GM23338 (cell line): ENCODE data around the gene RBP2. TPM values are rescaled to one million over a fixed set of nuclear protein-coding genes. Genes with fewer than 3 reads are reported as not detected.

Experiments
- ATAC-seq: fragments of 200-7000 bp; cut with Tn5 transposase; 3 replicates; pipeline ENCODE4 v1.9.1; 2020
- DNase-seq: peaks from one replicate; pipeline ENCODE4 v3.0.0-alpha.2; 2015; ENCODE audit warnings: low spot score
- H2AFZ ChIP-seq: fragments of 200-600 bp; sonication (generic); 2 replicates; pipeline ENCODE4 v1.8.0; 2016; ENCODE audit warnings: antibody characterized with exemption, mild to moderate bottlenecking, moderate library complexity
- H3F3A ChIP-seq: fragments of 200-600 bp; sonication (generic); replicated peaks from 2 replicates; pipeline ENCODE4 v1.8.0; 2017; ENCODE audit warnings: antibody characterized with exemption, mixed run types, low read depth
- H3K27ac ChIP-seq: fragments of 200-600 bp; sonication (generic); 2 replicates; pipeline ENCODE4 v1.6.1; 2016; ENCODE audit warnings: low read depth
- H3K27me3 ChIP-seq: fragments of 200-600 bp; sonication (generic); 2 replicates; pipeline ENCODE4 v1.8.0; 2016; ENCODE audit warnings: mild to moderate bottlenecking, mixed run types, moderate library complexity; ENCODE audit not compliant: insufficient read depth
- H3K36me3 ChIP-seq: fragments of 200-600 bp; sonication (generic); 2 replicates; pipeline ENCODE4 v1.8.0; 2016; ENCODE audit warnings: mild to moderate bottlenecking; ENCODE audit not compliant: insufficient read depth
- H3K4me1 ChIP-seq: fragments of 200-600 bp; sonication (generic); 2 replicates; pipeline ENCODE4 v1.8.0; 2016; ENCODE audit warnings: mild to moderate bottlenecking, moderate library complexity; ENCODE audit not compliant: insufficient read depth
- H3K4me2 ChIP-seq: fragments of 200-600 bp; sonication (generic); 2 replicates; pipeline ENCODE4 v1.7.1; 2017; ENCODE audit warnings: mixed run types
- H3K4me3 ChIP-seq: fragments of 200-600 bp; sonication (generic); 2 replicates; pipeline ENCODE4 v1.6.1; 2016; ENCODE audit warnings: mixed run types
- H3K79me2 ChIP-seq: fragments of 200-600 bp; sonication (generic); replicated peaks from 2 replicates; pipeline ENCODE4 v1.8.0; 2017; ENCODE audit warnings: mild to moderate bottlenecking; ENCODE audit not compliant: insufficient read depth
- H3K9me2 ChIP-seq: fragments of 200-600 bp; sonication (generic); 2 replicates; pipeline ENCODE4 v1.8.0; 2017; ENCODE audit not compliant: insufficient read depth
- H4K20me1 ChIP-seq: fragments of 200-600 bp; sonication (generic); replicated peaks from 2 replicates; pipeline ENCODE4 v1.8.0; 2017; ENCODE audit warnings: mild to moderate bottlenecking; ENCODE audit not compliant: insufficient read depth
- H3K27ac Mint-ChIP-seq: 2 replicates; pipeline ENCODE4 v1.8.0; 2020; ENCODE audit warnings: inconsistent platforms, mild to moderate bottlenecking, moderate library complexity, mixed read lengths
- H3K27me3 Mint-ChIP-seq: 3 replicates; pipeline ENCODE4 v1.8.0; 2022; ENCODE audit warnings: low read depth, mild to moderate bottlenecking, moderate library complexity, mixed read lengths, inconsistent platforms; ENCODE audit not compliant: insufficient read depth, poor library complexity
- H3K36me3 Mint-ChIP-seq: 3 replicates; pipeline ENCODE4 v1.8.0; 2021; ENCODE audit warnings: low read depth, mild to moderate bottlenecking, inconsistent platforms, moderate library complexity, mixed read lengths
- H3K4me1 Mint-ChIP-seq: 3 replicates; pipeline ENCODE4 v1.8.0; 2020; ENCODE audit warnings: mild to moderate bottlenecking, inconsistent platforms, mixed read lengths
- H3K4me3 Mint-ChIP-seq: 3 replicates; pipeline ENCODE4 v1.8.0; 2021; ENCODE audit warnings: moderate library complexity, mild to moderate bottlenecking, inconsistent platforms, mixed read lengths
- H3K9me3 Mint-ChIP-seq: 3 replicates; pipeline ENCODE4 v1.8.0; 2020; ENCODE audit warnings: moderate library complexity, mild to moderate bottlenecking, inconsistent platforms, mixed read lengths
- JUNB ChIP-seq: IDR thresholded peaks from one replicate; pipeline ENCODE4 v1.6.1; 2016; ENCODE audit warnings: antibody characterized with exemption; ENCODE audit not compliant: unreplicated experiment
- STAT1 ChIP-seq: IDR thresholded peaks from one replicate; pipeline ENCODE4 v1.6.1; 2016; ENCODE audit warnings: antibody characterized with exemption; ENCODE audit not compliant: unreplicated experiment
- ZNF114 ChIP-seq: fragments of 250-450 bp; sonication (Bioruptor Pico); IDR thresholded peaks from 2 replicates; pipeline ENCODE4 v1.5.0; 2020; ENCODE audit warnings: mild to moderate bottlenecking, moderate library complexity
- polyA plus RNA-seq: library from polyadenylated mRNA; unstranded; fragments of >200 nt; fragmentation: Nextera tagmentation; extraction: Ambion mirVana; gene quantifications from 2 replicates; pipeline ENCODE4 v1.2.1, GENCODE V29; 2016
- total RNA-seq: library from RNA; depleted of rRNA; stranded (reverse); fragments of >200 nt; shearing (Covaris generic); gene quantifications from 2 replicates; pipeline ENCODE4 v1.2.3, GENCODE V29; 2014
- TF ChIP-seq, protein P1 (sequence below): fragments of 250-450 bp; sonication (Bioruptor Pico); IDR thresholded peaks from 2 replicates; pipeline ENCODE4 v1.5.0; 2020; ENCODE audit warnings: mild to moderate bottlenecking, moderate library complexity
- TF ChIP-seq, protein P2 (sequence below), 2 experiments: fragments of 200-600 bp in 1 of 2; sonication (generic) in 1 of 2; conservative IDR thresholded peaks; 2 replicates each; pipeline versions ENCODE4 v1.5.1 to v1.6.1; 2016 to 2017; ENCODE audit warnings: antibody characterized with exemption in 2 of 2, low read depth in 2 of 2, mild to moderate bottlenecking in 2 of 2, moderate library complexity in 1 of 2

The RBP2 gene
- total and polyA plus RNA-seq, 2 experiments from 2014 or later, result not detected

DNA sequence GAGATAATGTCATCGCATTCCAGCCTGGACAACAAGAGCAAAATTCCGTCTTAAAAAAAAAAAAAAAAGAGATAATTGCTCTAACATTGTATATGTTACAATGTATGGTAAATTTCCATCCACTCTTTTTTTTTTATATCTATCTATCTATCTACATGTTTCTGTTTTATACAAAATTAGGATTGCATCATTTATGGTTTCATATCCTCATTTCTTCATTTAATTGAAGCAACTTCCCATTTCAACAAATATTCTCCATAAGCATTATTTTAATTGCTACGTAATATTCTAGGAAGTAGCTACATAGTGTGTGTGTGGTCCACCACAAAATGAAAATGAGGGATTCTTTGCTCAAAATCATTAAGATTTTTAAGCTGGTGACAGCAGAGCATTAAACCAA is 44.8 kb upstream of the RBP2 start:
- Mint-ChIP-seq H3K27ac (no peak overlapping the region), H3K27me3 (peaks cover 19% of the 10 kb centered on the region), H3K4me3 (no peak overlapping the region), H3K4me1 (peaks cover 35% of the 10 kb centered on the region), H3K9me3 (no peaks in the 10 kb centered on the region), H3K36me3 (peaks cover 8% of the 10 kb centered on the region; the same call in 2 of the 3 replicates)
- H3K27me3 ChIP-seq, result 0 out of 2 replicates have a peak, but pooled peaks cover 4% of the 10 kb centered on the region
- TF ChIP-seq, protein P1, sequence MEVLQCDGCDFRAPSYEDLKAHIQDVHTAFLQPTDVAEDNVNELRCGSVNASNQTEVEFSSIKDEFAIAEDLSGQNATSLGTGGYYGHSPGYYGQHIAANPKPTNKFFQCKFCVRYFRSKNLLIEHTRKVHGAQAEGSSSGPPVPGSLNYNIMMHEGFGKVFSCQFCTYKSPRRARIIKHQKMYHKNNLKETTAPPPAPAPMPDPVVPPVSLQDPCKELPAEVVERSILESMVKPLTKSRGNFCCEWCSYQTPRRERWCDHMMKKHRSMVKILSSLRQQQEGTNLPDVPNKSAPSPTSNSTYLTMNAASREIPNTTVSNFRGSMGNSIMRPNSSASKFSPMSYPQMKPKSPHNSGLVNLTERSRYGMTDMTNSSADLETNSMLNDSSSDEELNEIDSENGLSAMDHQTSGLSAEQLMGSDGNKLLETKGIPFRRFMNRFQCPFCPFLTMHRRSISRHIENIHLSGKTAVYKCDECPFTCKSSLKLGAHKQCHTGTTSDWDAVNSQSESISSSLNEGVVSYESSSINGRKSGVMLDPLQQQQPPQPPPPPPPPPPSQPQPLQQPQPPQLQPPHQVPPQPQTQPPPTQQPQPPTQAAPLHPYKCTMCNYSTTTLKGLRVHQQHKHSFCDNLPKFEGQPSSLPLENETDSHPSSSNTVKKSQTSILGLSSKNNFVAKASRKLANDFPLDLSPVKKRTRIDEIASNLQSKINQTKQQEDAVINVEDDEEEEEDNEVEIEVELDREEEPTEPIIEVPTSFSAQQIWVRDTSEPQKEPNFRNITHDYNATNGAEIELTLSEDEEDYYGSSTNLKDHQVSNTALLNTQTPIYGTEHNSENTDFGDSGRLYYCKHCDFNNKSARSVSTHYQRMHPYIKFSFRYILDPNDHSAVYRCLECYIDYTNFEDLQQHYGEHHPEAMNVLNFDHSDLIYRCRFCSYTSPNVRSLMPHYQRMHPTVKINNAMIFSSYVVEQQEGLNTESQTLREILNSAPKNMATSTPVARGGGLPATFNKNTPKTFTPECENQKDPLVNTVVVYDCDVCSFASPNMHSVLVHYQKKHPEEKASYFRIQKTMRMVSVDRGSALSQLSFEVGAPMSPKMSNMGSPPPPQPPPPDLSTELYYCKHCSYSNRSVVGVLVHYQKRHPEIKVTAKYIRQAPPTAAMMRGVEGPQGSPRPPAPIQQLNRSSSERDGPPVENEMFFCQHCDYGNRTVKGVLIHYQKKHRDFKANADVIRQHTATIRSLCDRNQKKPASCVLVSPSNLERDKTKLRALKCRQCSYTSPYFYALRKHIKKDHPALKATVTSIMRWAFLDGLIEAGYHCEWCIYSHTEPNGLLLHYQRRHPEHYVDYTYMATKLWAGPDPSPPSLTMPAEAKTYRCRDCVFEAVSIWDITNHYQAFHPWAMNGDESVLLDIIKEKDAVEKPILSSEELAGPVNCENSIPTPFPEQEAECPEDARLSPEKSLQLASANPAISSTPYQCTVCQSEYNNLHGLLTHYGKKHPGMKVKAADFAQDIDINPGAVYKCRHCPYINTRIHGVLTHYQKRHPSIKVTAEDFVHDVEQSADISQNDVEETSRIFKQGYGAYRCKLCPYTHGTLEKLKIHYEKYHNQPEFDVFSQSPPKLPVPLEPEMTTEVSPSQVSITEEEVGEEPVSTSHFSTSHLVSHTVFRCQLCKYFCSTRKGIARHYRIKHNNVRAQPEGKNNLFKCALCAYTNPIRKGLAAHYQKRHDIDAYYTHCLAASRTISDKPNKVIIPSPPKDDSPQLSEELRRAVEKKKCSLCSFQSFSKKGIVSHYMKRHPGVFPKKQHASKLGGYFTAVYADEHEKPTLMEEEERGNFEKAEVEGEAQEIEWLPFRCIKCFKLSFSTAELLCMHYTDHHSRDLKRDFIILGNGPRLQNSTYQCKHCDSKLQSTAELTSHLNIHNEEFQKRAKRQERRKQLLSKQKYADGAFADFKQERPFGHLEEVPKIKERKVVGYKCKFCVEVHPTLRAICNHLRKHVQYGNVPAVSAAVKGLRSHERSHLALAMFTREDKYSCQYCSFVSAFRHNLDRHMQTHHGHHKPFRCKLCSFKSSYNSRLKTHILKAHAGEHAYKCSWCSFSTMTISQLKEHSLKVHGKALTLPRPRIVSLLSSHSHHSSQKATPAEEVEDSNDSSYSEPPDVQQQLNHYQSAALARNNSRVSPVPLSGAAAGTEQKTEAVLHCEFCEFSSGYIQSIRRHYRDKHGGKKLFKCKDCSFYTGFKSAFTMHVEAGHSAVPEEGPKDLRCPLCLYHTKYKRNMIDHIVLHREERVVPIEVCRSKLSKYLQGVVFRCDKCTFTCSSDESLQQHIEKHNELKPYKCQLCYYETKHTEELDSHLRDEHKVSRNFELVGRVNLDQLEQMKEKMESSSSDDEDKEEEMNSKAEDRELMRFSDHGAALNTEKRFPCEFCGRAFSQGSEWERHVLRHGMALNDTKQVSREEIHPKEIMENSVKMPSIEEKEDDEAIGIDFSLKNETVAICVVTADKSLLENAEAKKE (CRISPR knock-in tag), result no peak
- TF ChIP-seq JUNB (no peak), ZNF114 (no peak), STAT1 (no peak)
- TF ChIP-seq, protein P2, sequence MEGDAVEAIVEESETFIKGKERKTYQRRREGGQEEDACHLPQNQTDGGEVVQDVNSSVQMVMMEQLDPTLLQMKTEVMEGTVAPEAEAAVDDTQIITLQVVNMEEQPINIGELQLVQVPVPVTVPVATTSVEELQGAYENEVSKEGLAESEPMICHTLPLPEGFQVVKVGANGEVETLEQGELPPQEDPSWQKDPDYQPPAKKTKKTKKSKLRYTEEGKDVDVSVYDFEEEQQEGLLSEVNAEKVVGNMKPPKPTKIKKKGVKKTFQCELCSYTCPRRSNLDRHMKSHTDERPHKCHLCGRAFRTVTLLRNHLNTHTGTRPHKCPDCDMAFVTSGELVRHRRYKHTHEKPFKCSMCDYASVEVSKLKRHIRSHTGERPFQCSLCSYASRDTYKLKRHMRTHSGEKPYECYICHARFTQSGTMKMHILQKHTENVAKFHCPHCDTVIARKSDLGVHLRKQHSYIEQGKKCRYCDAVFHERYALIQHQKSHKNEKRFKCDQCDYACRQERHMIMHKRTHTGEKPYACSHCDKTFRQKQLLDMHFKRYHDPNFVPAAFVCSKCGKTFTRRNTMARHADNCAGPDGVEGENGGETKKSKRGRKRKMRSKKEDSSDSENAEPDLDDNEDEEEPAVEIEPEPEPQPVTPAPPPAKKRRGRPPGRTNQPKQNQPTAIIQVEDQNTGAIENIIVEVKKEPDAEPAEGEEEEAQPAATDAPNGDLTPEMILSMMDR (conservative IDR thresholded peaks at IDR 0.05; ENCODE audit: low read depth in 2 of 2), result no peak
- 0 out of 2 replicates have a peak, but pooled peaks cover 3% of the 10 kb centered on the region for H3K9me2 ChIP-seq
- no peaks in the 10 kb centered on the region for H3K79me2 ChIP-seq
- no peaks in the 10 kb centered on the region for H3F3A ChIP-seq
- no peak overlapping the region for H3K27ac ChIP-seq
- peaks cover 23% of the 10 kb centered on the region for H3K4me1 ChIP-seq
- DNase-seq, result no peak
- no peak overlapping the region for H3K4me3 ChIP-seq
- H3K4me2 ChIP-seq, result no peak overlapping the region
- no peaks in the 10 kb centered on the region for H4K20me1 ChIP-seq
- no peaks in the 10 kb centered on the region for H3K36me3 ChIP-seq
- H2AFZ ChIP-seq, result no peak overlapping the region
- ATAC-seq, result no peak
